K562 (cell line): ENCODE data around the gene MBOAT2. TPM values are rescaled to one million over a fixed set of nuclear protein-coding genes. Genes with fewer than 3 reads are reported as not detected.

Source experiments
- CXXC5 ChIP-seq: fragments of 250-450 bp; sonication (Bioruptor Pico); IDR thresholded peaks from 2 replicates; pipeline ENCODE4 v1.8.0; 2022; ENCODE audit warnings: inconsistent platforms, mild to moderate bottlenecking, moderate library complexity
- ESRRB ChIP-seq: fragments of 250-450 bp; sonication (Bioruptor Pico); IDR thresholded peaks from 2 replicates; pipeline ENCODE4 v1.5.0; 2020; ENCODE audit warnings: mild to moderate bottlenecking, moderate library complexity, borderline replicate concordance
- ETS2 ChIP-seq: IDR thresholded peaks from 2 replicates; pipeline ENCODE4 v1.6.1; 2016; ENCODE audit warnings: borderline replicate concordance, missing genetic modification characterization, mild to moderate bottlenecking, moderate library complexity, missing compliant biosample characterization; ENCODE audit not compliant: poor library complexity, severe bottlenecking
- FOXM1 ChIP-seq, 2 experiments: fragments of 450-650 bp in 1 of 2; sonication (generic) in 1 of 2; formaldehyde crosslinking in 1 of 2; IDR thresholded peaks; 2 replicates each; pipeline versions ENCODE4 v1.6.1 to v1.9.0; 2017 to 2022; ENCODE audit warnings: low read depth in 2 of 2, mild to moderate bottlenecking in 2 of 2, missing genetic modification reagents in 1 of 2, moderate library complexity in 1 of 2
- KDM5B ChIP-seq: fragments of 200-600 bp; sonication (generic); IDR thresholded peaks from 2 replicates; pipeline ENCODE4 v1.6.1; 2012; ENCODE audit warnings: low read depth, mild to moderate bottlenecking, moderate library complexity, low read length, control low read depth, inconsistent platforms; ENCODE audit not compliant: insufficient replicate concordance
- MAFG ChIP-seq: fragments of 450-650 bp; conservative IDR thresholded peaks from 2 replicates; pipeline ENCODE4 v1.6.1; 2016; ENCODE audit warnings: missing genetic modification characterization, missing compliant biosample characterization
- NFXL1 ChIP-seq: fragments of 450-650 bp; formaldehyde crosslinking; IDR thresholded peaks from 2 replicates; pipeline ENCODE4 v1.4.0; 2021; ENCODE audit warnings: mild to moderate bottlenecking
- NR4A1 ChIP-seq, 2 experiments: fragments of 250-450 bp in 1 of 2; fragments of 450-650 bp in 1 of 2; sonication (Bioruptor Pico) in 1 of 2; IDR thresholded peaks; 2 replicates each; pipeline versions ENCODE4 v1.4.0 to v1.6.1; 2016 to 2020; ENCODE audit warnings: mild to moderate bottlenecking in 2 of 2, missing compliant biosample characterization in 1 of 2, missing genetic modification characterization in 1 of 2, moderate library complexity in 1 of 2
- OTX1 ChIP-seq: fragments of 450-650 bp; formaldehyde crosslinking; IDR thresholded peaks from 2 replicates; pipeline ENCODE4 v1.4.0; 2022; ENCODE audit warnings: mild to moderate bottlenecking
- SETDB1 ChIP-seq: IDR thresholded peaks from one replicate; pipeline ENCODE4 v1.6.1; 2012; ENCODE audit warnings: low read length, control low read depth, inconsistent platforms
- TAF1 ChIP-seq: IDR thresholded peaks from 2 replicates; pipeline ENCODE4 v1.6.1; 2011; ENCODE audit warnings: mild to moderate bottlenecking, low read length, moderate library complexity; ENCODE audit not compliant: insufficient read depth, control insufficient read depth, severe bottlenecking; ENCODE audit errors: extremely low read depth
- TAL1 ChIP-seq: fragments of 450-650 bp; IDR thresholded peaks from 2 replicates; pipeline ENCODE4 v1.6.1; 2016; ENCODE audit warnings: mild to moderate bottlenecking
- TCFL5 ChIP-seq: fragments of 250-450 bp; sonication (Bioruptor Pico); conservative IDR thresholded peaks from 2 replicates; pipeline ENCODE4 v1.6.1; 2021; ENCODE audit warnings: mild to moderate bottlenecking, moderate library complexity, matching md5 sums
- polyA plus RNA-seq, 8 experiments: library from polyadenylated mRNA; depleted of rRNA in 4 of 8; stranded (reverse) in 5 of 8; unstranded in 3 of 8; fragments of >200 nt; fragmentation: Nextera tagmentation in 2 of 8; fragmentation: Illumina TruSeq in 1 of 8; extraction: Ambion mirVana in 2 of 8; extraction: Trizol in 1 of 8; gene quantifications; 2 replicates each; pipeline versions ENCODE4 v1.2.1 to v1.2.3, GENCODE V29; 2011 to 2014; ENCODE audit warnings: inconsistent platforms in 1 of 8, missing spikeins in 1 of 8
- total RNA-seq, 7 experiments: library from RNA; depleted of rRNA in 6 of 7; stranded (reverse); fragments of >200 nt in 6 of 7; fragmentation: Illumina TruSeq in 2 of 7; extraction: Trizol in 2 of 7; gene quantifications; 2 replicates each; pipeline versions ENCODE4 v1.2.1 to v1.2.3, GENCODE V29; 2011 to 2021; ENCODE audit warnings: low replicate concordance in 1 of 7
- TF ChIP-seq, protein P1 (sequence below): fragments of 450-650 bp; IDR thresholded peaks from 2 replicates; pipeline ENCODE4 v1.6.1; 2016; ENCODE audit warnings: mild to moderate bottlenecking

Gene MBOAT2
- total and polyA plus RNA-seq, 9 of the 15 experiments (the other 6 are each of a cell fraction or from before 2014, with no cell fraction given): 8.4 to 122 (median 27.6) TPM

DNA sequence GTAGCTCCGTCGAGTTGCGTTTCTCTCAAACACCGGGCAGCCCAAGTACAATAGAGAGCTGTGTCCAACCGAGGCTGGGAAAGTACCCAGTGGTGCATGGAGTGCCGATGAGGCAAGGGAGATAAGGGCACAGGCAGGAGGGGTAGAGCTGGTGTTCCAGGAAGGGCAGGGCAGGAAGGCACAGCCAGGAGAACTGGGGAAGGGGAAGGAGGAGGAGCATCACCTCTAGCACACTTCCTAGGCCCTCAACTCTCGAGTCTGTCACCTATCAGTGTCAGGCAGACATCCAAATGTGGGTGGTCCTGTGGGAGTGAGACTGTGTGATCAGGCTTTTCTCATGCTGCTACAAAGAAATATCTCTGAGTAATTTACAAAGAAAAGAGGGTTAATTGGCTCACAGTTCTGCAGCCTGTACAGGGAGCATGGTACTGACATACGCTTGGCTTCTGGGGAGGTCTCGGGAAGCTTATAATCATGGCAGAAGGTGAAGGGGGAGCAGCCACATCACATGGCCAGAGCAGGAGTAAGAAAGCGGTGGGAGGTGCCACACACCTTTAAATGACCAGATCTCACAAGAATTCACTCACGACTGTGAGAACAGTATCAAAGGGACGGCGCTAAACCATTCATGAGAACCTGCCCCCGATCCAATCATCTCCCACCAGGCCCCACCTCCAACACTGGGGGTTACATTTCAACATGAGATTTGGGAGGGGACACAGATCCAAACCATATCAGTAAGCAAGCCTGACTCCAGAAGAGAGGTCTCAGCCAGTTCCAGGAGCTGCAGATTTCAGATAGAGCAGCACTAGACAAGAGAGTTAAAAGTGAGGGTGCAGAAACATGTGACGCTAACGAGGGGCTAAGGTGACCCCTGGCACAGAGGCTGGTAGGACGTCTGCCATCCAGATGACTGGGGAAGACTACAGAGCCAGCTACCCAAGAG lies 75.7 kb downstream of the MBOAT2 start (continued):
- TF ChIP-seq FOXM1 (IDR thresholded peaks at IDR 0.05; ENCODE audit: low read depth) (peak; percentile 24; the same call in 1 of the 2 replicates), FOXM1 (CRISPR knock-in tag; IDR thresholded peaks at IDR 0.05; ENCODE audit: low read depth) (no peak), CXXC5 (peak; percentile 24; the same call in 1 of the 2 replicates), ESRRB (CRISPR knock-in tag) (no peak), NFXL1 (CRISPR knock-in tag) (no peak), MAFG (no peak), SETDB1 (no peak), TCFL5 (no peak), ETS2 (tag) (no peak), KDM5B (no peak), TAL1 (peak; percentile 68; the same call in 1 of the 2 replicates), NR4A1 (CRISPR knock-in tag; IDR thresholded peaks at IDR 0.05) (no peak), NR4A1 (tag; IDR thresholded peaks at IDR 0.05) (no peak), TAF1 (peak; percentile 7), OTX1 (CRISPR knock-in tag) (no peak)
- TF ChIP-seq, protein P1, sequence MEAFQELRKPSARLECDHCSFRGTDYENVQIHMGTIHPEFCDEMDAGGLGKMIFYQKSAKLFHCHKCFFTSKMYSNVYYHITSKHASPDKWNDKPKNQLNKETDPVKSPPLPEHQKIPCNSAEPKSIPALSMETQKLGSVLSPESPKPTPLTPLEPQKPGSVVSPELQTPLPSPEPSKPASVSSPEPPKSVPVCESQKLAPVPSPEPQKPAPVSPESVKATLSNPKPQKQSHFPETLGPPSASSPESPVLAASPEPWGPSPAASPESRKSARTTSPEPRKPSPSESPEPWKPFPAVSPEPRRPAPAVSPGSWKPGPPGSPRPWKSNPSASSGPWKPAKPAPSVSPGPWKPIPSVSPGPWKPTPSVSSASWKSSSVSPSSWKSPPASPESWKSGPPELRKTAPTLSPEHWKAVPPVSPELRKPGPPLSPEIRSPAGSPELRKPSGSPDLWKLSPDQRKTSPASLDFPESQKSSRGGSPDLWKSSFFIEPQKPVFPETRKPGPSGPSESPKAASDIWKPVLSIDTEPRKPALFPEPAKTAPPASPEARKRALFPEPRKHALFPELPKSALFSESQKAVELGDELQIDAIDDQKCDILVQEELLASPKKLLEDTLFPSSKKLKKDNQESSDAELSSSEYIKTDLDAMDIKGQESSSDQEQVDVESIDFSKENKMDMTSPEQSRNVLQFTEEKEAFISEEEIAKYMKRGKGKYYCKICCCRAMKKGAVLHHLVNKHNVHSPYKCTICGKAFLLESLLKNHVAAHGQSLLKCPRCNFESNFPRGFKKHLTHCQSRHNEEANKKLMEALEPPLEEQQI: peak; percentile 89
